HepG2 (cell line): ENCODE data around the gene ORMDL3. TPM values are rescaled to one million over a fixed set of nuclear protein-coding genes. Genes with fewer than 3 reads are reported as not detected.
A peak's percentile ranks its signal among the peaks of the same experiment; 100 is the strongest.

Source experiments
- ATAC-seq: fragments of 200-7000 bp; cut with Tn5 transposase; 3 replicates; pipeline ENCODE4 v1.9.1; 2020; ENCODE audit warnings: mild to moderate bottlenecking, moderate library complexity
- BruUV-seq: library from RNA; stranded (reverse); fragments of 400-500 nt; replicated peaks from 2 replicates; lab custom pipeline; 2021; lab: Mats Ljungman, UMichigan
- CTCF ChIA-PET: fragments of 300-600 bp; formaldehyde crosslinking; extraction: SDS; loops from one replicate; lab custom pipeline; 2021; ENCODE audit warnings: low total read pairs, inconsistent platforms, low intra/inter-chr PET ratio; lab: Yijun Ruan, JAX
- POLR2A ChIA-PET: fragments of 350-600 bp; sonication (Branson Sonifier 250); formaldehyde crosslinking; loops from one replicate; lab custom pipeline; 2020; ENCODE audit warnings: antibody characterized with exemption, inconsistent platforms; lab: Yijun Ruan, JAX
- DNase-seq: peaks from one replicate; pipeline ENCODE4 v3.0.0-alpha.2; 2015; ENCODE audit warnings: low spot score
- FAIRE-seq: peaks from 3 replicates; lab custom pipeline; 2011; peaks lifted over from hg19 to GRCh38; lab: Jason Lieb, UNC
- H2AFZ ChIP-seq: one replicate; pipeline ENCODE4 v1.6.1; 2011; ENCODE audit warnings: low read length, inconsistent platforms
- H3K27ac ChIP-seq: fragments of 300-600 bp; 3 replicates; pipeline ENCODE4 v1.8.0; 2011; ENCODE audit warnings: mixed run types, mild to moderate bottlenecking, mixed read lengths, low read length, inconsistent platforms; ENCODE audit not compliant: insufficient read depth; ENCODE audit errors: extremely low read length
- H3K27me3 ChIP-seq, 2 experiments: fragments of 200-600 bp in 1 of 2; 2 replicates in 1 of 2; 3 replicates in 1 of 2; pipeline versions ENCODE4 v1.6.0 to v1.8.0; 2011; ENCODE audit warnings: low read length in 2 of 2, mild to moderate bottlenecking in 2 of 2, moderate library complexity in 2 of 2, inconsistent platforms in 1 of 2; ENCODE audit not compliant: insufficient read depth in 2 of 2, control insufficient read depth in 1 of 2
- H3K36me3 ChIP-seq, 2 experiments: fragments of 200-600 bp in 1 of 2; replicated peaks in 1 of 2; 2 replicates in 1 of 2; 3 replicates in 1 of 2; pipeline versions ENCODE4 v1.5.1 to v1.8.0; 2011; ENCODE audit warnings: low read length in 2 of 2, inconsistent platforms in 1 of 2; ENCODE audit not compliant: insufficient read depth in 2 of 2, control insufficient read depth in 1 of 2
- H3K4me1 ChIP-seq: 2 replicates; pipeline ENCODE4 v1.5.1; 2012; ENCODE audit warnings: low read length, inconsistent platforms; ENCODE audit not compliant: insufficient read depth
- H3K4me2 ChIP-seq: 2 replicates; pipeline ENCODE4 v1.6.0; 2011; ENCODE audit warnings: low read depth, low read length, inconsistent platforms
- H3K4me3 ChIP-seq, 3 experiments: fragments of 200-600 bp in 1 of 3; sonication (generic), shearing (Covaris generic) in 1 of 3; replicated peaks in 1 of 3; 2 replicates each; pipeline ENCODE4 v1.5.1; 2011 to 2016; ENCODE audit warnings: low read length in 3 of 3, inconsistent platforms in 2 of 3, low read depth in 2 of 3, mild to moderate bottlenecking in 2 of 3, control low read depth in 1 of 3, mixed read lengths in 1 of 3; ENCODE audit not compliant: insufficient read depth in 1 of 3
- H3K79me2 ChIP-seq: one replicate; pipeline ENCODE4 v1.6.1; 2011; ENCODE audit warnings: low read length, inconsistent platforms; ENCODE audit not compliant: insufficient read depth
- H3K9ac ChIP-seq: 2 replicates; pipeline ENCODE4 v1.6.0; 2011; ENCODE audit warnings: mild to moderate bottlenecking, low read depth, low read length, inconsistent platforms; ENCODE audit not compliant: insufficient read depth
- H3K9me3 ChIP-seq: 2 replicates; pipeline ENCODE4 v1.5.1; 2012; ENCODE audit warnings: mild to moderate bottlenecking, low read length
- H4K20me1 ChIP-seq: 2 replicates; pipeline ENCODE4 v1.6.0; 2011; ENCODE audit warnings: inconsistent platforms, mild to moderate bottlenecking, low read length, moderate library complexity; ENCODE audit not compliant: insufficient read depth
- CEBPG ChIP-seq: IDR thresholded peaks from 2 replicates; pipeline ENCODE4 v1.6.1; 2016
- FOXA3 ChIP-seq: IDR thresholded peaks from 2 replicates; pipeline ENCODE4 v1.6.1; 2016; ENCODE audit warnings: missing genetic modification reagents, missing compliant biosample characterization
- PHF21A ChIP-seq: sonication (generic); formaldehyde crosslinking; IDR thresholded peaks from 2 replicates; pipeline ENCODE4 v1.5.0; 2020; ENCODE audit warnings: mild to moderate bottlenecking, missing genetic modification reagents
- RFX1 ChIP-seq: fragments of 450-650 bp; IDR thresholded peaks from 2 replicates; pipeline ENCODE4 v1.6.1; 2017
- ZNF253 ChIP-seq: sonication (generic); formaldehyde crosslinking; IDR thresholded peaks from 2 replicates; pipeline ENCODE4 v1.8.0; 2022; ENCODE audit warnings: mild to moderate bottlenecking, missing genetic modification reagents, borderline replicate concordance
- ZNF282 ChIP-seq: fragments of 450-650 bp; IDR thresholded peaks from 2 replicates; pipeline ENCODE4 v1.6.1; 2018; ENCODE audit not compliant: partially characterized antibody
- ZNF317 ChIP-seq: sonication (generic); formaldehyde crosslinking; IDR thresholded peaks from 2 replicates; pipeline ENCODE4 v1.5.0; 2020; ENCODE audit warnings: mild to moderate bottlenecking, missing genetic modification reagents
- ZNF350 ChIP-seq: sonication (generic); formaldehyde crosslinking; IDR thresholded peaks from 2 replicates; pipeline ENCODE4 v1.4.0; 2020; ENCODE audit warnings: mild to moderate bottlenecking, low read depth, missing genetic modification reagents, borderline replicate concordance
- ZNF496 ChIP-seq: sonication (generic); formaldehyde crosslinking; IDR thresholded peaks from 2 replicates; pipeline ENCODE4 v1.8.1; 2023; ENCODE audit warnings: mild to moderate bottlenecking, moderate library complexity, missing genetic modification reagents; ENCODE audit not compliant: insufficient replicate concordance
- WGBS: methylation state at CpG from one replicate; pipeline ENCODE4 v1.1.6; 2017; ENCODE audit warnings: low lambda C conversion rate; 5-methylcytosine and 5-hydroxymethylcytosine counted together
- in situ Hi-C: cut with HindIII; loops from 2 replicates; pipeline ENCODE4 v1.10.0; 2017; ENCODE audit warnings: low pct_unique_long_range_greater_than_20kb; ENCODE audit not compliant: extremely low pct_ligation_motif_present
- intact Hi-C: fragments of 100-400 bp; cut with micrococcal nuclease; formaldehyde crosslinking; loops from one replicate; pipeline ENCODE4 v1.10.0; 2022; ENCODE audit not compliant: unreplicated experiment
- polyA plus RNA-seq, 8 experiments: library from polyadenylated mRNA; depleted of rRNA in 3 of 8; stranded (reverse) in 7 of 8; unstranded in 1 of 8; fragments of >200 nt; fragmentation: Illumina TruSeq in 4 of 8; extraction: Trizol in 4 of 8; gene quantifications; 2 replicates each; pipeline versions ENCODE4 v1.2.1 to v1.2.3, GENCODE V29; 2011 to 2016; ENCODE audit warnings: low read depth in 4 of 8, missing spikeins in 1 of 8, mixed read lengths in 1 of 8; ENCODE audit not compliant: insufficient read depth in 1 of 8
- total RNA-seq, 5 experiments: library from RNA; depleted of rRNA; stranded (reverse); fragments of >200 nt; fragmentation: Illumina TruSeq; extraction: Trizol; gene quantifications; 2 replicates each; pipeline ENCODE4 v1.2.3, GENCODE V29; 2016; ENCODE audit warnings: low read depth in 1 of 5
- TF ChIP-seq, protein P1 (sequence below): sonication (generic); formaldehyde crosslinking; IDR thresholded peaks from 2 replicates; pipeline ENCODE4 v1.4.0; 2020; ENCODE audit warnings: mild to moderate bottlenecking, low read depth, missing genetic modification reagents
- TF ChIP-seq, protein P2 (sequence below): sonication (generic); formaldehyde crosslinking; IDR thresholded peaks from 2 replicates; pipeline ENCODE4 v1.5.1; 2020; ENCODE audit warnings: mild to moderate bottlenecking, moderate library complexity, missing genetic modification reagents

ORMDL3 gene
- total and polyA plus RNA-seq, 2 of the 13 experiments (the other 11 are each of a cell fraction or from before 2014, with no cell fraction given) = 181 to 384 TPM

DNA sequence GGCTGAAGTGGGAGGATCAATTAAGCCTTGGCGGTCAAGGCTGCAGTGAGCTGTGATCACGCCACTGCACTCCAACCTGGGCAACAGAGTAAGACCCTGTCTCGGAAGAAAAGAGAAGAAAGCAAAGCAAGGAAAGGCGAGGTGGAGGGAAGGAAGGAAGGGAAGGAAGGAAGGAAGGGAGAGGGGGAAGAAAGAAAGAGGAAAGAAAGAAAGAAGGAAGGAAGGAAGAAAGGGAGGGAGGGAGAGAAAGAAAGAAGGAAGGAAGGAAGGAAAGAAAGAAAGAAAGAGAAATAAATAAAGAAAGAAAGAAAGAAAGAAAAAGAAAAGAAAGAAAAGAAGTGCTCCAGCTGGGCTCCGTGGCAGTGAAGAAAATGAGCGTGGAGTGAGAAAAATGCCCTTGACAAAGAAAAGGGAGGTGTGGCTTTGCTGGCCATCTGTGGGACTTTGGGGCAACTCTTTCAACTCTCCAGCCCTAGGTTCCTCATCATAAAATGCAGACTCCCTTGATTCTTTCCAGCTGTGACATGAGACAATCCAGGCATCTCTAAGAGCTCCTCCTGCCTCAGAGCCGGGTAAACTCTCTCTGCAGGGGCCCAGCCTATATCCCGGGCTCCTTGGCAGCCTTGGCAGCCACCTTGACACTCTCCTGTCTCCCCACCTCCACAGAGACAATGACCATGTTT is 37.8 kb upstream of the ORMDL3 start (continued):
- TF ChIP-seq ZNF282 (peak; percentile 62), ZNF317 (no peak), ZNF350 (CRISPR knock-in tag) (no peak), PHF21A (CRISPR knock-in tag) (no peak), ZNF253 (CRISPR knock-in tag) (no peak), FOXA3 (CRISPR knock-in tag) (no peak), RFX1 (no peak), ZNF496 (CRISPR knock-in tag) (no peak)
- TF ChIP-seq, protein P1, sequence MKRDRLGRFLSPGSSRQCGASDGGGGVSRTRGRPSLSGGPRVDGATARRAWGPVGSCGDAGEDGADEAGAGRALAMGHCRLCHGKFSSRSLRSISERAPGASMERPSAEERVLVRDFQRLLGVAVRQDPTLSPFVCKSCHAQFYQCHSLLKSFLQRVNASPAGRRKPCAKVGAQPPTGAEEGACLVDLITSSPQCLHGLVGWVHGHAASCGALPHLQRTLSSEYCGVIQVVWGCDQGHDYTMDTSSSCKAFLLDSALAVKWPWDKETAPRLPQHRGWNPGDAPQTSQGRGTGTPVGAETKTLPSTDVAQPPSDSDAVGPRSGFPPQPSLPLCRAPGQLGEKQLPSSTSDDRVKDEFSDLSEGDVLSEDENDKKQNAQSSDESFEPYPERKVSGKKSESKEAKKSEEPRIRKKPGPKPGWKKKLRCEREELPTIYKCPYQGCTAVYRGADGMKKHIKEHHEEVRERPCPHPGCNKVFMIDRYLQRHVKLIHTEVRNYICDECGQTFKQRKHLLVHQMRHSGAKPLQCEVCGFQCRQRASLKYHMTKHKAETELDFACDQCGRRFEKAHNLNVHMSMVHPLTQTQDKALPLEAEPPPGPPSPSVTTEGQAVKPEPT (CRISPR knock-in tag) = no peak

DNA sequence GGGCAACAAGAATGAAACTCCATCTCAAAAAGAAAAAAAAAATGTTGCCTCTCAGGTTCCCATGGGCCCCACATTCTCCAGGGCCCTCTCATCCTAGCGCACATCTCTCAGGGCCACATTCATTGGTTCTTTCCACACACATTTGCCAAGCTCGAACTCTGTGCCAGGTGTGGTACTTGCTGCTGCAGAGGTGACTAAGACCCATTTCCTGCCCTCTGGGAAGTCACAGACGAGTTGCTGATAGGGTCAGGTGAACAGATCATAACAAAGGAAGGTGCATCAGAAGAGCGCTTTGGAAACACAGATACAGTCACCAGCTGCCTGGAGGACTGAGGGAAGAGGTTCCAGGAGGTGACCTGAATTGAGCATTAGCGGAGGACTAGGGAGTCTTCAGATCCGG is 36.4 kb upstream of the ORMDL3 start:
- intact Hi-C loops = no loop called here
- H3K27ac ChIP-seq = no peak overlapping the region
- no TSS peak for BruUV-seq
- ChIA-PET POLR2A (no interaction called here), CTCF (no interaction called here)
- no peaks in the 10 kb centered on the region for H3K9me3 ChIP-seq
- no peak overlapping the region for H3K4me3 ChIP-seq
- no peak overlapping the region for H2AFZ ChIP-seq
- TF ChIP-seq, protein P2, sequence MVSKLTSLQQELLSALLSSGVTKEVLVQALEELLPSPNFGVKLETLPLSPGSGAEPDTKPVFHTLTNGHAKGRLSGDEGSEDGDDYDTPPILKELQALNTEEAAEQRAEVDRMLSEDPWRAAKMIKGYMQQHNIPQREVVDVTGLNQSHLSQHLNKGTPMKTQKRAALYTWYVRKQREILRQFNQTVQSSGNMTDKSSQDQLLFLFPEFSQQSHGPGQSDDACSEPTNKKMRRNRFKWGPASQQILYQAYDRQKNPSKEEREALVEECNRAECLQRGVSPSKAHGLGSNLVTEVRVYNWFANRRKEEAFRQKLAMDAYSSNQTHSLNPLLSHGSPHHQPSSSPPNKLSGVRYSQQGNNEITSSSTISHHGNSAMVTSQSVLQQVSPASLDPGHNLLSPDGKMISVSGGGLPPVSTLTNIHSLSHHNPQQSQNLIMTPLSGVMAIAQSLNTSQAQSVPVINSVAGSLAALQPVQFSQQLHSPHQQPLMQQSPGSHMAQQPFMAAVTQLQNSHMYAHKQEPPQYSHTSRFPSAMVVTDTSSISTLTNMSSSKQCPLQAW (CRISPR knock-in tag) = 0 out of 2 replicates have a peak, but pooled peaks have one; percentile 20
- TF ChIP-seq CEBPG (CRISPR knock-in tag) = no peak
- no peaks in the 10 kb centered on the region for H3K36me3 ChIP-seq
- peaks cover 0 to 47% of the 10 kb centered on the region in 2 experiments; a peak in 3 of 5 replicates for H3K27me3 ChIP-seq
- H4K20me1 ChIP-seq = no peaks in the 10 kb centered on the region
- no peak for ATAC-seq
- H3K4me1 ChIP-seq = peaks cover 25% of the 10 kb centered on the region
- DNase-seq = no peak
- 63% methylated on average over 6 of the region's 6 CpGs for WGBS
- no peak for FAIRE-seq
- in situ Hi-C loops = no loop called here
- H3K4me2 ChIP-seq = no peak overlapping the region
- H3K79me2 ChIP-seq = no peaks in the 10 kb centered on the region
- H3K9ac ChIP-seq = no peak overlapping the region
